Vagina (tissue), 2 donors: ENCODE data around the gene RNMT.

Experiments used
- POLR2A ChIP-seq, 2 donors: fragments of 450-650 bp; IDR thresholded peaks; one replicate each; pipeline ENCODE4 v1.6.1; 2017; ENCODE audit warnings: antibody characterized with exemption in 2 of 2, mild to moderate bottlenecking in 2 of 2, moderate library complexity in 2 of 2
- POLR2AphosphoS5 ChIP-seq, 2 donors: sonication (generic); formaldehyde crosslinking; IDR thresholded peaks; one replicate each; pipeline ENCODE4 v1.9.0; 2017; ENCODE audit warnings: antibody characterized with exemption in 2 of 2, mild to moderate bottlenecking in 2 of 2, low read depth in 1 of 2; ENCODE audit not compliant: insufficient read depth in 1 of 2
- TF ChIP-seq, protein P1 (sequence below), 3 experiments: fragments of 450-650 bp in 2 of 3; fragments of 200-600 bp in 1 of 3; sonication (generic) in 1 of 3; IDR thresholded peaks; one replicate each; pipeline ENCODE4 v1.5.1; 2017 to 2019; ENCODE audit warnings: antibody characterized with exemption in 3 of 3, mild to moderate bottlenecking in 2 of 3, moderate library complexity in 2 of 3

DNA sequence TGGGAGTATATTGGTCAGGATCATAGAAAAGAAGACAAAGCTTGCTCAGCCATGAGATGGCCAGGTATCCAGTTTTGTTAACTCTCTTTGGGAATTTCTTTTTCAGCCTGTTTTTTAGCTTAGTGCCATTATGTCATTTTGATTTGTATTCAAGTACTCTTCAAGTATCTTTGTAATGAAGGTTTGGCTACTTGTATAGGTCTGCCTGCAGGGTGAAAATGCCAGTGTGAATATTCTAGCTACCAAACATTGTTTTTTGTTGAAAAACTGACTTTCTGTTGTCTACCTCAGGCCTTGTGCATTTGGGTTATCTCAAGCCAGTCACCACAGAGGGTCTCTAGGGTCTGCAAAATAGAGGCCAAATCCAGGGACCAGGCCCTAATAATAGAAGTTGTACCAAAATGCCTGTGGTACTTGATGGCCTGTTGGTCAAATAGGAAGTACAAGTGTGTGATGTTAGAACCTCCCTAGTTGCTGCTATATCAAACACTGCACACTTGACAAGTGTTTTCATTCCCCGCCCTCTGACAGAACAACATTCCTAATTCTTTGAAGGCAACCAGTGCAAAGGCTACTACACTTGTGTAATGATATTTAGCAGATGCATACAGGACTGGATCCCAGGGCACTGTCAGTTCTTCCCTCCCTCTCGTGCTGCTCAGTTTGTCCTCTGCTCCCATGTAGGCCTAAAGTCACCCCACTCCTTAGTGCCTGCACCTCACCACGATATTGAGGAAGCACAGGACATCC is 36.4 kb downstream of the RNMT start:
- TF ChIP-seq, protein P1, sequence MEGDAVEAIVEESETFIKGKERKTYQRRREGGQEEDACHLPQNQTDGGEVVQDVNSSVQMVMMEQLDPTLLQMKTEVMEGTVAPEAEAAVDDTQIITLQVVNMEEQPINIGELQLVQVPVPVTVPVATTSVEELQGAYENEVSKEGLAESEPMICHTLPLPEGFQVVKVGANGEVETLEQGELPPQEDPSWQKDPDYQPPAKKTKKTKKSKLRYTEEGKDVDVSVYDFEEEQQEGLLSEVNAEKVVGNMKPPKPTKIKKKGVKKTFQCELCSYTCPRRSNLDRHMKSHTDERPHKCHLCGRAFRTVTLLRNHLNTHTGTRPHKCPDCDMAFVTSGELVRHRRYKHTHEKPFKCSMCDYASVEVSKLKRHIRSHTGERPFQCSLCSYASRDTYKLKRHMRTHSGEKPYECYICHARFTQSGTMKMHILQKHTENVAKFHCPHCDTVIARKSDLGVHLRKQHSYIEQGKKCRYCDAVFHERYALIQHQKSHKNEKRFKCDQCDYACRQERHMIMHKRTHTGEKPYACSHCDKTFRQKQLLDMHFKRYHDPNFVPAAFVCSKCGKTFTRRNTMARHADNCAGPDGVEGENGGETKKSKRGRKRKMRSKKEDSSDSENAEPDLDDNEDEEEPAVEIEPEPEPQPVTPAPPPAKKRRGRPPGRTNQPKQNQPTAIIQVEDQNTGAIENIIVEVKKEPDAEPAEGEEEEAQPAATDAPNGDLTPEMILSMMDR (IDR thresholded peaks at IDR 0.05), result no peak
- no peak for TF ChIP-seq POLR2A (IDR thresholded peaks at IDR 0.05)
- no peak for TF ChIP-seq POLR2AphosphoS5 (IDR thresholded peaks at IDR 0.05; ENCODE audit: insufficient read depth in 1 of 2, low read depth in 1 of 2)
